Spinal cord (tissue), 10 donors: ENCODE results near the gene BCL2. TPM values are rescaled to one million over a fixed set of nuclear protein-coding genes. Genes with fewer than 3 reads are reported as not detected.

Experiments
- DNase-seq, 6 donors: peaks; one replicate each; pipeline versions ENCODE4 v3.0.0 to v3.0.0-alpha.2; 2013 to 2015; ENCODE audit warnings: low spot score in 6 of 6, low read depth in 4 of 6
- H3K27ac ChIP-seq: one replicate; pipeline ENCODE4 v1.5.1; 2013; ENCODE audit warnings: low read depth, low read length, control low read depth
- H3K27me3 ChIP-seq: one replicate; pipeline ENCODE4 v1.6.1; 2013; ENCODE audit warnings: low read length; ENCODE audit not compliant: control insufficient read depth, insufficient read depth
- H3K36me3 ChIP-seq: one replicate; pipeline ENCODE4 v1.6.1; 2013; ENCODE audit warnings: low read length; ENCODE audit not compliant: control insufficient read depth, insufficient read depth
- H3K4me1 ChIP-seq: one replicate; pipeline ENCODE4 v1.6.1; 2013; ENCODE audit warnings: low read length; ENCODE audit not compliant: control insufficient read depth, insufficient read depth
- H3K4me3 ChIP-seq: one replicate; pipeline ENCODE4 v1.5.1; 2013; ENCODE audit warnings: low read depth, low read length, control low read depth
- H3K9me3 ChIP-seq: one replicate; pipeline ENCODE4 v1.6.1; 2013; ENCODE audit warnings: low read length; ENCODE audit not compliant: control insufficient read depth, insufficient read depth
- WGBS: methylation state at CpG from one replicate; pipeline ENCODE4 v1.1.5; 2013; ENCODE audit warnings: missing lambda C conversion rate; ENCODE audit not compliant: insufficient coverage; 5-methylcytosine and 5-hydroxymethylcytosine counted together
- polyA plus RNA-seq, 2 donors: library from polyadenylated mRNA; unstranded; fragments of 120-200 nt; gene quantifications; one replicate each; pipeline ENCODE4 v1.2.1, GENCODE V29; 2013; ENCODE audit not compliant: insufficient read length in 2 of 2
- total RNA-seq, 2 donors: library from RNA; depleted of rRNA in 1 of 2; stranded (reverse); fragments of 120-200 nt in 1 of 2; fragments of >200 nt in 1 of 2; gene quantifications; one replicate each; pipeline versions ENCODE4 v1.2.3 to v1.2.4, GENCODE V29; 2013 to 2014
- donor health status: healthy.

The BCL2 gene
- total and polyA plus RNA-seq, 4 donors: 14.4 to 34.4 (median 23.7) TPM

DNA sequence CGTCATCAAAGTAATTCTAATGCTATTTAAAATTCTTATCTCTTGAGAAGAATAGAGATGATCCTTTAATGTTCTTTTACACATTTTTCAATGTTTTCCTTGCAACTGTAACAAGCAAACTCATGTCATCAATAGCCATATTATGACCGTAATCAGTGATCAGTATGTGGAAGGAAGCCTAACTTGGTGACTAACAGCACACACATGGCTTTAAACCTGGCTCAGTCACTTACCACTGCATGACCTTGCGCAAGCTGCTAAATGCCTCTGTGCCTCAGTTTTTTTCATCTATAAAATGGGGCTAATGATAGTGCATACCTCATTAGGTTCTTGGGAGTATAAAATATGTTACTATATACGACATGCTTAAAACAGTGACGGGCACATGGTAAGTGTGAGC is 149.7 kb downstream of the BCL2 start:
- Histone ChIP-seq H3K4me1 (peaks cover 4% of the 10 kb centered on the region), H3K27me3 (no peaks in the 10 kb centered on the region), H3K36me3 (peaks cover 4% of the 10 kb centered on the region), H3K27ac (no peak overlapping the region), H3K9me3 (no peaks in the 10 kb centered on the region), H3K4me3 (no peak overlapping the region)
- no peak for DNase-seq
- no CpG with 5 or more reads among the region's 5 CpGs for WGBS

DNA sequence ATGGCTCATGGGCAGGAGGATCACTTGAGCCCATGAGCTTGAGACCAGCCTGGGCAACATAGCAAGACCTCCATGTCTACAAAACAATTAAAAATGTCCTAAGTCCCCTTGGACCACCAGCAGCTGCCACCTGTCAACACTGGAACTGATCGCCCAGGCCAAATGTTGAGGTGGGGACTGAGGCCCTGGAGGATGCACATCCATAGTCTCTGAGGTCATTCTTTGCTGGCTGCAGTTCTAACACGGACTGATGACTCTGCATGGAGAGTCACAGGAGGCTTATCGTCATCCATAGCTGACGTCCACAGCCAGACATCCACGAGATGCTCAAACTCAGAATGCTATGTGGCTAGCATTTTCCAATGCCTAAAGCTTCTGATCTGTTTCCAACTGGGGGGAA is 151.3 kb downstream of the BCL2 start:
- H3K4me1 ChIP-seq: peaks cover 4% of the 10 kb centered on the region
- no peak overlapping the region for H3K27ac ChIP-seq
- 85% methylated on average over 2 of the region's 5 CpGs for WGBS
- no peak overlapping the region for H3K4me3 ChIP-seq
- no peak for DNase-seq
- H3K9me3 ChIP-seq: no peaks in the 10 kb centered on the region
- peaks cover 4% of the 10 kb centered on the region for H3K36me3 ChIP-seq
- no peaks in the 10 kb centered on the region for H3K27me3 ChIP-seq

DNA sequence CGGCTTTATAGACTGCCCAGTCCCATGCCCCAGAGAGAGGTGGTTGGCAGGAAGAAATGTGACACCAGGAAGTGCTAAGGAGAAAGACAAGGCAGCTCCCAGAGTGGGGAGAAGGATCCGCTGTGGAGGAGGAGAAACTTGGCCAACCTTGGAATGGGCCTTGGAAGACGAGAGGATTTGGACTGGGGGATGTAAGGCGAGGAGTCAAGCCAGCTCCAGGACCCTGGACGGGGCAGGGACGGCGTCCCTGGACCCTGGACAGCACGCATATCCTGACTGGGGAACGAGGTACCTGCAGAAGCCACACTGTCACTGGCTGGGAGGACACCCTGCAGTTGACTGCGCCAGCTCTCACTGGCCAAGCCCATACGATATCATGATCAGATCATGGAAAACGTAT is 153.4 kb downstream of the BCL2 start:
- H3K4me1 ChIP-seq: peaks cover 4% of the 10 kb centered on the region
- H3K27ac ChIP-seq: no peak overlapping the region
- WGBS: 93% methylated on average over 10 of the region's 12 CpGs
- no peak overlapping the region for H3K4me3 ChIP-seq
- no peak for DNase-seq
- no peaks in the 10 kb centered on the region for H3K9me3 ChIP-seq
- H3K27me3 ChIP-seq: no peaks in the 10 kb centered on the region
- H3K36me3 ChIP-seq: peaks cover 4% of the 10 kb centered on the region

DNA sequence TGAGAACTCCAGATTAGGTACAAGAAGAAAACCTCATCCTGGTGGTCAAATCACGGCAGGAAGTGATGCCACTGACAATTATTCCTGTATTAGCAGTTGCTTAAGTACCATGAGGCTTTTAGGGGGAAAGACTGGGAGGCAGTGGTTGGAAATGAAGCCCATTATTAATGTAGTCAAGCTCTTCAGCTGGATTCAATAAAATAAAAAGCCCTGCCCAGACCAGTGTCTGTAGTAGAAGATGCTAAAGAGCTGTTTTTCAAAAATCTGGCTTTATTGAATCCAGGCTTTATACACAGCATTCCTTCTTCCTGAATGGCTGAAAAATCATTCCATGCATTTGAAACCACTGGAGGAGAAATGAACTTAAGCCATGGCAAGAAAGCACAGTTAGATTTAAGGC is 155.2 kb downstream of the BCL2 start:
- H3K27ac ChIP-seq: no peak overlapping the region
- H3K9me3 ChIP-seq: no peaks in the 10 kb centered on the region
- peaks cover 4% of the 10 kb centered on the region for H3K4me1 ChIP-seq
- peaks cover 4% of the 10 kb centered on the region for H3K36me3 ChIP-seq
- H3K4me3 ChIP-seq: no peak overlapping the region
- no peaks in the 10 kb centered on the region for H3K27me3 ChIP-seq
- no peak for DNase-seq
- WGBS: no CpG with 5 or more reads among the region's 1 CpG

DNA sequence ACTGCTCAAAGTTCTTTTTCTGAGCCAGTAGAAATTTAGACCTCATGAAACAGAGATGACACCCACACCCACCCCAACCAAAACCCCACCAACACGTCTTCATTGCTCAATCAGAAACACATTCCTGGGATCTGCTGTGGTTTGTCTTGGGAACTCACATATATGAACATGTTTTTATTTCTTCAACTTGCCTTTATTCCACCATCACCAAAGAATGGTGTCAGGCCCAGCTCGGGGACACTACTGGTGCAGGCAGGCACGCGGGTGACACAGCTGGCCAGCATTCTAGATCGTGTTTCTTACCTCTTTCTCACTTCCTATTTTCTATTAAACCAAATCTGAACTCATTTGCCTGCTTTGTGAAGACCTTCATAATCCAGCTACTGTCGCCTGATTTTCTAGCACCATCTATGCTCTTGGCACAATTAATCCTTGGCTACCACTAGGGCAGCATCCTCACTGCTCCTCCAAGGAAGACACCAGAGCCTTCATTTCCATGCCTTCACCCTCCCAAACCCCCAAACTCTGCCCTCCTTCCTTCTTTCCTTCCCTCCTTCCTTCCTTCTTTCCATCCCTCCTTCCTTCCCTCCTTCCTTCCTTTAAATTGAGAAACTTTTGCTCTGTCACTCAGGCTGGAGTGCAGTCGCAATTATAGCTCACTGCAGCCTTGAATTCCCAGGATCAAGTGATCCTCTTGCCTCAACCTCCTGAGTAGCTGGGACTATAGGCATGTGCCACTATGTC is 157.1 kb downstream of the BCL2 start:
- no peak for DNase-seq
- 94% methylated on average over 7 of the region's 7 CpGs for WGBS
- H3K27me3 ChIP-seq: no peaks in the 10 kb centered on the region
- H3K36me3 ChIP-seq: peaks cover 4% of the 10 kb centered on the region
- H3K27ac ChIP-seq: no peak overlapping the region
- no peak overlapping the region for H3K4me3 ChIP-seq
- no peaks in the 10 kb centered on the region for H3K9me3 ChIP-seq
- H3K4me1 ChIP-seq: peaks cover 8% of the 10 kb centered on the region

DNA sequence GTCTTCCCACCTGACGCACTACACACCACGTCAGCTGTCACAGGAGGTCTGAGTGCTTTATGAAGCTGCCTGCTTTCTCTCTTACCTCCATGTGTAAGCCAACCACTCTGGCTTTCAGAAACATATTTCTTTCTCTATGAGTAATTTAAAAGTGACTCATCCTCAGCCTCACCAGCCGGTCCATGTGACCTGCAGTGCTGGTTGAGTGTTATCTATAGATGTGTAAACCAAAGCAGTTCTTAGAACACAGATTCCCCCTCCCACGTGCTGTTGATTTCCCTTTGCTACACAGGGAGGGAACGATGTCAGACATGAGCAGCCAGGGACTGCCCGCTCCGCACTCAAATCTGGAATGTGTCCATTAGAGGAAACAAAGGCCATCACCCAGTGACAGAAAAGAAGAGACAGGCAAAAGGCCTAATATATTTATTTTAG is 157.8 kb downstream of the BCL2 start:
- Histone ChIP-seq H3K36me3 (peaks cover 4% of the 10 kb centered on the region), H3K27me3 (no peaks in the 10 kb centered on the region), H3K4me3 (no peak overlapping the region), H3K9me3 (no peaks in the 10 kb centered on the region), H3K4me1 (peaks cover 8% of the 10 kb centered on the region), H3K27ac (no peak overlapping the region)
- WGBS: 80% methylated on average over 3 of the region's 7 CpGs
- DNase-seq: no peak

DNA sequence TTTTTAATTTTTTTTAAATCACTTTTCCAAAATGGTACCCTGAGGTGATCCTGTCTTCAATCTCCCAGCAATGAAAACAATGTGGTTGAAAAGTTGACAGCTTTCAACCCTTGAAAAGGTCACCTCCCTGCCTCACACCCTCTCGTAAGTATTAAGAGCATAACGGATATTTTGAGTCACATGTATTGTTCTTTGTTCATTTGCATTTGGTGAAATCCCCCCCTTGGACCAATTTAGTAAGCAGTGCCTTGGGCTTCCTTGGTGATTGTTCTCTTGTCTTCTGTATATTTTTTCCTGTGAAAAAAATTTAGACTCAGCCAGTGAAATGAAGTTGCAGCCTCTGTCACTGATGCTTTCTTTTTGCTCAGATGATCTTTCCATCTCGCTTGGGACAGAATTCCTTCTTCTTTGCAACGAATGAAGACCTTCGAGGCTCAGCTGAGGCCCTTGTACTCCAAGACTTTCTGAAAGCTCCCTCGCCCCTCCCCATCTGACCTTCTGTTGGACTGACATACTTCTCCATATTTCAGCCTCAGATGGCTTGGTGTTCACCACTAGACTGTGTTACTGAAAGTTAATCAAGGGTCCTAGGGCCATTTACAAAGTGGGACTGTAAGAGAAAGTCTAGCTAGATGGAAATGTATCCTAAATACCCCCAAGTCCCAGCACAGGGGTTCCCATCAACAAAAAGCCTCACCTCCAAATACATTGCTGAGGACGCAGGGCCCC is 158.4 kb downstream of the BCL2 start:
- Histone ChIP-seq H3K27me3 (no peaks in the 10 kb centered on the region), H3K27ac (no peak overlapping the region), H3K4me1 (peaks cover 13% of the 10 kb centered on the region), H3K36me3 (peaks cover 3% of the 10 kb centered on the region), H3K9me3 (no peaks in the 10 kb centered on the region), H3K4me3 (no peak overlapping the region)
- 94% methylated on average over 4 of the region's 7 CpGs for WGBS
- DNase-seq: no peak

DNA sequence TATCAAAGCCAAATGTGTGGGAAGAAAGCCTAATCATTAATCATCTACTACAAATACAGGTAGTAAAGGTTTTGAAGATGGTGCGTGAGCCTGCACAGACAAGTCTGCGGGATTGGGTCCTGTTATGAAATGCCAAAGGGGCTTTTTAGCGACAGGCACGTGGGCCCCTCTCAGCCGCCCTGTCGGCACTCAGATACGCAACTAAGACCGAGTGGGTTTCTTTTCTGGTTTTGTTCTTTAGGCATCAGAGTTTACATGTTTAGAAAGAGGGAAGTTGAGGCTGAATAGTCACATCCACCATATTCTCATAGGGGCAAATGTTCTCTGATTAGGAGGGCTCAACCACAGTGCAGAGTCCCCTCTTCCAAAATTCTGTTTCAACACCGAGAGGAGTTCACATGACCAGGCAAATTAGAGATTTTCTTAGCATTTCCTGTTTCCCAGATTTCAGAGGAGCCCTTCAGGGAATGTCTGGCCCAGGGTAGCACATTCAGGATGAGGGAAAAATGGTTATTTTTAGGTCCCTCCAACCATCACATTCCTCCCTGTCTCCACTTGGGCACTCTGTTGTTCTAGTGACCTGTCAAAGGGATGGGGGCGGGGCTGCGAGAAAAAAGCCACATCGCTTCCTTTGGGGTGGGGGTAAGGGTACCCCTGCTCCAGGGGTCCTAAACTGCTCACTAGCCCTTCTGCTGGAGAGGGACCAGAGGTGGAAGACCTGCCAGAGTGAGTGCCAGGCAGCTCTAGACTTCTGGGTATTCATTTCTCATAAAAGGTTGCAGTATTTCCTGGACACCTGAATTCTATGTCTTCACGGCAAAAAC is 159.2 kb downstream of the BCL2 start:
- Histone ChIP-seq H3K36me3 (no peaks in the 10 kb centered on the region), H3K27me3 (no peaks in the 10 kb centered on the region), H3K9me3 (no peaks in the 10 kb centered on the region), H3K4me1 (peaks cover 17% of the 10 kb centered on the region), H3K27ac (no peak overlapping the region), H3K4me3 (no peak overlapping the region)
- WGBS: 88% methylated on average over 5 of the region's 13 CpGs
- no peak for DNase-seq

DNA sequence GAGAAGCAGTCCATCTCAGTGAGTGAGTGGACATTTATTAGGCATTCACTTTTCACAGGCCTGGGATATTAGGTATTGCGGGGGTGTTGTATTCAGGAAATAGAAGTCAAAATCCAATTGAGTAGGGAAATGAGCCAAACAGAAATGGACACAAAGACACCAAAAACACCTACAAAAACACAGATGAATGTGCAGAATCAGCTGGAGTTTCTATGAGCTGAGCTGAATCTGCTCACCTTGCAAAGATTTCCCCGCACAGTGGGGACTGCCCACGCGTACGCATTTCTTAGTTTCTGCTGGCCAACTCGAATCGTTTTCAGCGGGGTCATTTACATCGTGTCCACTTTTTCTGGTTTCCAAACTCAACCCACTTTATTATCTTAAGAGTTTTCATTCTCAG is 160.0 kb downstream of the BCL2 start:
- no peak for DNase-seq
- 81% methylated on average over 7 of the region's 9 CpGs for WGBS
- Histone ChIP-seq H3K4me1 (peaks cover 22% of the 10 kb centered on the region), H3K9me3 (no peaks in the 10 kb centered on the region), H3K36me3 (no peaks in the 10 kb centered on the region), H3K4me3 (no peak overlapping the region), H3K27ac (no peak overlapping the region), H3K27me3 (no peaks in the 10 kb centered on the region)
